ENCODE data around the gene DUSP16. TPM values are rescaled to one million over a fixed set of nuclear protein-coding genes. Genes with fewer than 3 reads are reported as not detected.

The DUSP16 gene
- total and polyA plus RNA-seq, 2 experiments from 2014 or later = 11.7 to 59.4 TPM

DNA sequence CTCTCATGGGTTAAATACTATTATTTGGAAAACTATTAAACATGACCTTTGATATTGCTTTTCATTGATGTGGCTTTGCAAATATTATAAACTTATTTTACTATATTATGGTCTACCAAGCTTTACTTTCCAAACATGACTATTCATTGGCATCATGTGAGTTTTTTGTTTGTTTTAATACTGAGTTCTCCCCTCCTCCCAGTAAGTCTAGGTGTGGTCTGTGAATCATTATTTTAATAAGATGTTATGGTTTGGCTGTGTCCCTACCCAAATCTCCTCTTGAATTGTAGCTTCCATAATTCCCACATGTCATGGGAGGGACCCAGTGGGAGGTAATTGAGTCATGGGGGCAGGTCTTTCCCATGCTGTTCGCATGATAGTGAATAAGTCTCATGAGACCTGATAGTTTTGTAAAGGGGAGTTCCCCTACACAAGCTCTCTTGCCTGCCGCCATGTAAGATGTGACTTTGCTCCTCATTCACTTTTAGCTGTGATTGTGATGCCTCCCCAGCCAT is 125.8 kb downstream of the DUSP16 start (continued):
- TF ChIP-seq, protein P1, sequence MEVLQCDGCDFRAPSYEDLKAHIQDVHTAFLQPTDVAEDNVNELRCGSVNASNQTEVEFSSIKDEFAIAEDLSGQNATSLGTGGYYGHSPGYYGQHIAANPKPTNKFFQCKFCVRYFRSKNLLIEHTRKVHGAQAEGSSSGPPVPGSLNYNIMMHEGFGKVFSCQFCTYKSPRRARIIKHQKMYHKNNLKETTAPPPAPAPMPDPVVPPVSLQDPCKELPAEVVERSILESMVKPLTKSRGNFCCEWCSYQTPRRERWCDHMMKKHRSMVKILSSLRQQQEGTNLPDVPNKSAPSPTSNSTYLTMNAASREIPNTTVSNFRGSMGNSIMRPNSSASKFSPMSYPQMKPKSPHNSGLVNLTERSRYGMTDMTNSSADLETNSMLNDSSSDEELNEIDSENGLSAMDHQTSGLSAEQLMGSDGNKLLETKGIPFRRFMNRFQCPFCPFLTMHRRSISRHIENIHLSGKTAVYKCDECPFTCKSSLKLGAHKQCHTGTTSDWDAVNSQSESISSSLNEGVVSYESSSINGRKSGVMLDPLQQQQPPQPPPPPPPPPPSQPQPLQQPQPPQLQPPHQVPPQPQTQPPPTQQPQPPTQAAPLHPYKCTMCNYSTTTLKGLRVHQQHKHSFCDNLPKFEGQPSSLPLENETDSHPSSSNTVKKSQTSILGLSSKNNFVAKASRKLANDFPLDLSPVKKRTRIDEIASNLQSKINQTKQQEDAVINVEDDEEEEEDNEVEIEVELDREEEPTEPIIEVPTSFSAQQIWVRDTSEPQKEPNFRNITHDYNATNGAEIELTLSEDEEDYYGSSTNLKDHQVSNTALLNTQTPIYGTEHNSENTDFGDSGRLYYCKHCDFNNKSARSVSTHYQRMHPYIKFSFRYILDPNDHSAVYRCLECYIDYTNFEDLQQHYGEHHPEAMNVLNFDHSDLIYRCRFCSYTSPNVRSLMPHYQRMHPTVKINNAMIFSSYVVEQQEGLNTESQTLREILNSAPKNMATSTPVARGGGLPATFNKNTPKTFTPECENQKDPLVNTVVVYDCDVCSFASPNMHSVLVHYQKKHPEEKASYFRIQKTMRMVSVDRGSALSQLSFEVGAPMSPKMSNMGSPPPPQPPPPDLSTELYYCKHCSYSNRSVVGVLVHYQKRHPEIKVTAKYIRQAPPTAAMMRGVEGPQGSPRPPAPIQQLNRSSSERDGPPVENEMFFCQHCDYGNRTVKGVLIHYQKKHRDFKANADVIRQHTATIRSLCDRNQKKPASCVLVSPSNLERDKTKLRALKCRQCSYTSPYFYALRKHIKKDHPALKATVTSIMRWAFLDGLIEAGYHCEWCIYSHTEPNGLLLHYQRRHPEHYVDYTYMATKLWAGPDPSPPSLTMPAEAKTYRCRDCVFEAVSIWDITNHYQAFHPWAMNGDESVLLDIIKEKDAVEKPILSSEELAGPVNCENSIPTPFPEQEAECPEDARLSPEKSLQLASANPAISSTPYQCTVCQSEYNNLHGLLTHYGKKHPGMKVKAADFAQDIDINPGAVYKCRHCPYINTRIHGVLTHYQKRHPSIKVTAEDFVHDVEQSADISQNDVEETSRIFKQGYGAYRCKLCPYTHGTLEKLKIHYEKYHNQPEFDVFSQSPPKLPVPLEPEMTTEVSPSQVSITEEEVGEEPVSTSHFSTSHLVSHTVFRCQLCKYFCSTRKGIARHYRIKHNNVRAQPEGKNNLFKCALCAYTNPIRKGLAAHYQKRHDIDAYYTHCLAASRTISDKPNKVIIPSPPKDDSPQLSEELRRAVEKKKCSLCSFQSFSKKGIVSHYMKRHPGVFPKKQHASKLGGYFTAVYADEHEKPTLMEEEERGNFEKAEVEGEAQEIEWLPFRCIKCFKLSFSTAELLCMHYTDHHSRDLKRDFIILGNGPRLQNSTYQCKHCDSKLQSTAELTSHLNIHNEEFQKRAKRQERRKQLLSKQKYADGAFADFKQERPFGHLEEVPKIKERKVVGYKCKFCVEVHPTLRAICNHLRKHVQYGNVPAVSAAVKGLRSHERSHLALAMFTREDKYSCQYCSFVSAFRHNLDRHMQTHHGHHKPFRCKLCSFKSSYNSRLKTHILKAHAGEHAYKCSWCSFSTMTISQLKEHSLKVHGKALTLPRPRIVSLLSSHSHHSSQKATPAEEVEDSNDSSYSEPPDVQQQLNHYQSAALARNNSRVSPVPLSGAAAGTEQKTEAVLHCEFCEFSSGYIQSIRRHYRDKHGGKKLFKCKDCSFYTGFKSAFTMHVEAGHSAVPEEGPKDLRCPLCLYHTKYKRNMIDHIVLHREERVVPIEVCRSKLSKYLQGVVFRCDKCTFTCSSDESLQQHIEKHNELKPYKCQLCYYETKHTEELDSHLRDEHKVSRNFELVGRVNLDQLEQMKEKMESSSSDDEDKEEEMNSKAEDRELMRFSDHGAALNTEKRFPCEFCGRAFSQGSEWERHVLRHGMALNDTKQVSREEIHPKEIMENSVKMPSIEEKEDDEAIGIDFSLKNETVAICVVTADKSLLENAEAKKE (CRISPR knock-in tag; IDR thresholded peaks at IDR 0.05) = no peak
- TF ChIP-seq EZH2phosphoT487 (IDR thresholded peaks at IDR 0.05; ENCODE audit: unreplicated experiment) (no peak), POLR2AphosphoS5 (IDR thresholded peaks at IDR 0.05; ENCODE audit: low read depth) (no peak), JUNB (IDR thresholded peaks at IDR 0.05; ENCODE audit: unreplicated experiment) (no peak), EZH2 (IDR thresholded peaks at IDR 0.05; ENCODE audit: low read depth, unreplicated experiment) (no peak), ZNF331 (CRISPR knock-in tag; IDR thresholded peaks at IDR 0.05; ENCODE audit: low read depth) (no peak), CTCF (conservative IDR thresholded peaks at IDR 0.05; ENCODE audit: low read depth in 2 of 2) (no peak), ETS1 (IDR thresholded peaks at IDR 0.05) (no peak), CREB1 (CRISPR knock-in tag; IDR thresholded peaks at IDR 0.05; ENCODE audit: low read depth) (no peak)
- TF ChIP-seq, protein P2, sequence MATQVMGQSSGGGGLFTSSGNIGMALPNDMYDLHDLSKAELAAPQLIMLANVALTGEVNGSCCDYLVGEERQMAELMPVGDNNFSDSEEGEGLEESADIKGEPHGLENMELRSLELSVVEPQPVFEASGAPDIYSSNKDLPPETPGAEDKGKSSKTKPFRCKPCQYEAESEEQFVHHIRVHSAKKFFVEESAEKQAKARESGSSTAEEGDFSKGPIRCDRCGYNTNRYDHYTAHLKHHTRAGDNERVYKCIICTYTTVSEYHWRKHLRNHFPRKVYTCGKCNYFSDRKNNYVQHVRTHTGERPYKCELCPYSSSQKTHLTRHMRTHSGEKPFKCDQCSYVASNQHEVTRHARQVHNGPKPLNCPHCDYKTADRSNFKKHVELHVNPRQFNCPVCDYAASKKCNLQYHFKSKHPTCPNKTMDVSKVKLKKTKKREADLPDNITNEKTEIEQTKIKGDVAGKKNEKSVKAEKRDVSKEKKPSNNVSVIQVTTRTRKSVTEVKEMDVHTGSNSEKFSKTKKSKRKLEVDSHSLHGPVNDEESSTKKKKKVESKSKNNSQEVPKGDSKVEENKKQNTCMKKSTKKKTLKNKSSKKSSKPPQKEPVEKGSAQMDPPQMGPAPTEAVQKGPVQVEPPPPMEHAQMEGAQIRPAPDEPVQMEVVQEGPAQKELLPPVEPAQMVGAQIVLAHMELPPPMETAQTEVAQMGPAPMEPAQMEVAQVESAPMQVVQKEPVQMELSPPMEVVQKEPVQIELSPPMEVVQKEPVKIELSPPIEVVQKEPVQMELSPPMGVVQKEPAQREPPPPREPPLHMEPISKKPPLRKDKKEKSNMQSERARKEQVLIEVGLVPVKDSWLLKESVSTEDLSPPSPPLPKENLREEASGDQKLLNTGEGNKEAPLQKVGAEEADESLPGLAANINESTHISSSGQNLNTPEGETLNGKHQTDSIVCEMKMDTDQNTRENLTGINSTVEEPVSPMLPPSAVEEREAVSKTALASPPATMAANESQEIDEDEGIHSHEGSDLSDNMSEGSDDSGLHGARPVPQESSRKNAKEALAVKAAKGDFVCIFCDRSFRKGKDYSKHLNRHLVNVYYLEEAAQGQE (IDR thresholded peaks at IDR 0.05; ENCODE audit: unreplicated experiment) = no peak

All from GM23338 (cell line).